Colonic mucosa (tissue), 4 donors: ENCODE measurements around the gene CTIF. TPM values are rescaled to one million over a fixed set of nuclear protein-coding genes. Genes with fewer than 3 reads are reported as not detected.

Experiments used
- DNase-seq: peaks from one replicate; pipeline ENCODE4 v3.0.0-alpha.2; 2020
- H3K27ac ChIP-seq: fragments of 200-600 bp; one replicate; pipeline ENCODE4 v1.8.0; 2021
- H3K27me3 ChIP-seq: fragments of 200-600 bp; one replicate; pipeline ENCODE4 v1.8.0; 2021
- H3K36me3 ChIP-seq: fragments of 200-600 bp; one replicate; pipeline ENCODE4 v1.8.0; 2021
- H3K4me1 ChIP-seq: fragments of 200-600 bp; one replicate; pipeline ENCODE4 v1.8.0; 2021; ENCODE audit warnings: mild to moderate bottlenecking
- H3K4me3 ChIP-seq: fragments of 200-600 bp; one replicate; pipeline ENCODE4 v1.8.0; 2021
- H3K9ac ChIP-seq, 2 donors: one replicate each; pipeline ENCODE4 v1.7.0; 2013; ENCODE audit warnings: control low read depth in 2 of 2, low read depth in 2 of 2, low read length in 2 of 2
- H3K9me3 ChIP-seq: fragments of 200-600 bp; one replicate; pipeline ENCODE4 v1.8.0; 2021
- intact Hi-C: fragments of 100-400 bp; cut with DNase I; formaldehyde crosslinking; loops from one replicate; pipeline ENCODE4 v1.14.1; 2022
- total RNA-seq, 2 donors: library from RNA; stranded (reverse); fragmentation: NEBNext Ultra II Directional in 1 of 2; extraction: Animal tissue kit (Norgen Biotek cat#: 25700) in 1 of 2; gene quantifications; one replicate each; pipeline ENCODE4 v1.2.1, GENCODE V29; 2021
- TF ChIP-seq, protein P1 (sequence below): fragments of 200-600 bp; IDR thresholded peaks from one replicate; pipeline ENCODE4 v1.8.0; 2022; ENCODE audit warnings: antibody characterized with exemption, mild to moderate bottlenecking
- donor health status: healthy.
- donor health status: DM: no; HTN: no; CAD: no.
- donor health status: DM: no; HTN: no; CAD: no.

CTIF gene
- total RNA-seq, 2 donors from 2014 or later, result 13.0 to 16.7 TPM

DNA sequence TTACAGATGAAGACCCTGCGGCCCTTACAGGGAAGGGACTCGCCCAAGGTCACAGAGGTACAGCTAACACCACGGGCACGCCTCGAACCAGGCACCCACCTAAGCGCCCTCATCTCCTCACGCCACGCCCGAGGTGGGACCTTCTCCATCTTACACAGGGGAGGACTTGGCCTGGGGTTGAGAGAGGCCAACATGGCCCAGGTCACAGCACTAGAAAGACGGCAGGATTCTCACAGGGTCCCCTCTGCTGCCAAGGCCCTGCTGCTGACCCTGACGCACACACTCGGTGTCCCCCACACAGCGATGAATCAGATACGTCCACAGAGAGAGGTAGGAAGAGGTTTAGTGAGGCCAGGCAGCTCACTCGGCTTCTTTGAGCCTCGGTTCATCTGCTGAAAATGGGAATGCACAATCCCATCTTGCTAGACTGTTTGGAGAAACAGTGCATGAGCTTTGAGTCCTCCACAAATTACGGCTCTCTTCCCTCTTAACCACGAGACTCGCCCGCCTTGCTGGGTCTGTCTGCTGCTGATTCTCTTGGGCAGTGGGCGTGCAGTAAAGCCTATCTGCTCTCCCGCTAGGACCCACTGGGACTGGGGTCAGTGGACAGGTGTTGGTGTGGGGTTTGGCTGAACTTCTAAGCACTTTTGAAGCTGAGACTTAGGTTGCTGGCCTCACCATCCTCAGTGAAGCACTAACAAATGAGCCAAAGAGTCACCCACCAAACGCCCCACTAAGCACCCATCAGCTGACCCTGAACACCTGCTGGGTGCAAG is 332.7 kb downstream of the CTIF start:
- no peak for DNase-seq
- no peaks in the 10 kb centered on the region for H3K4me1 ChIP-seq
- TF ChIP-seq, protein P1, sequence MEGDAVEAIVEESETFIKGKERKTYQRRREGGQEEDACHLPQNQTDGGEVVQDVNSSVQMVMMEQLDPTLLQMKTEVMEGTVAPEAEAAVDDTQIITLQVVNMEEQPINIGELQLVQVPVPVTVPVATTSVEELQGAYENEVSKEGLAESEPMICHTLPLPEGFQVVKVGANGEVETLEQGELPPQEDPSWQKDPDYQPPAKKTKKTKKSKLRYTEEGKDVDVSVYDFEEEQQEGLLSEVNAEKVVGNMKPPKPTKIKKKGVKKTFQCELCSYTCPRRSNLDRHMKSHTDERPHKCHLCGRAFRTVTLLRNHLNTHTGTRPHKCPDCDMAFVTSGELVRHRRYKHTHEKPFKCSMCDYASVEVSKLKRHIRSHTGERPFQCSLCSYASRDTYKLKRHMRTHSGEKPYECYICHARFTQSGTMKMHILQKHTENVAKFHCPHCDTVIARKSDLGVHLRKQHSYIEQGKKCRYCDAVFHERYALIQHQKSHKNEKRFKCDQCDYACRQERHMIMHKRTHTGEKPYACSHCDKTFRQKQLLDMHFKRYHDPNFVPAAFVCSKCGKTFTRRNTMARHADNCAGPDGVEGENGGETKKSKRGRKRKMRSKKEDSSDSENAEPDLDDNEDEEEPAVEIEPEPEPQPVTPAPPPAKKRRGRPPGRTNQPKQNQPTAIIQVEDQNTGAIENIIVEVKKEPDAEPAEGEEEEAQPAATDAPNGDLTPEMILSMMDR, result no peak

DNA sequence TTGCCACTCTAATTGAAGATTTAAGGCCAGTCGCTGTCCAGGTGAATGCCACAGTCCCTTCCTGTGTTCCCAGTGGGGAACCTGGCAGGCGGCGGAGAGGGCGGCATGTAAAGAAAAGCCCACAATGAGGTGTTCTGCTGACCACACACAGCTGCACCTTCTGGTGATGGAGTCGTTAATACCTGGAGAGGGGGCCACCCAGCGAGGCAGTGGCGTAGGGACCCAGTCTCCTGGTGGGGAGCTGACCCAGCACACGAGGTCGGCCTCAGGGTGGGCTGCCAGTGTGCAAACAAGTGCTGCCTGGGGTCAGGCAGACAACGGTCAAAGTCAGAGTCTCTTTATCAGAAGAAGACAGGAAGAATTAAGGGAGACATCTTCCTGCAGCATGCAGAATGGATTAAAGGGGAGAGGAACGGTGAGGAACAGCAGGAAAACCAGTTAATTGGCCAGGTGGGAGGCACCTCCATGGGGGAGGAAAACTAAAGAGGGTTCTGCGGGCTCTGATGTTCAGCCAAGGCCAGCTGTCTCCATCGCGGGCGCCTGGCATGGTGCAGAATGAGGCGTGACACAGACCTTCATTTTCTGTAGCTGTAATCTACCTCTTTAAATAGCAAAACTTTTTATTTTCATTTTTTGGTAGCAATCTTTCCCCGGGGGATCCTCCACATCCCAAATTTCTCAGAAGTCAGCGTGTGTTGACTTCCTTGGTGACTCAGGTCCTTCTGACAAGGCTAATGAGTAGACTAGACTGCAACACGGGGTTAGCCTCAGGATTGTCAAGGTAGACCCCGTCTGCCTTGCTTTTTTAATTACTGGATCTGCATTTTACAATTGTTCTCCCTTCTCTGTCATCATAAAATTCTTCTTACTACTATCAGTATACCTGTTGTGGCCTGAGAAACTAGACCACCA is 333.7 kb downstream of the CTIF start:
- Histone ChIP-seq H3K9ac (no peak overlapping the region), H3K4me1 (no peaks in the 10 kb centered on the region), H3K27me3 (no peaks in the 10 kb centered on the region), H3K27ac (no peak overlapping the region), H3K9me3 (no peaks in the 10 kb centered on the region), H3K4me3 (no peak overlapping the region), H3K36me3 (no peaks in the 10 kb centered on the region)
- DNase-seq, result no peak
- intact Hi-C loops, result no loop called here
- TF ChIP-seq, protein P1, result no peak

More for the DNA sequence above, 332.7 kb downstream of the CTIF start:
- Histone ChIP-seq H3K27me3 (no peaks in the 10 kb centered on the region), H3K9ac (no peak overlapping the region), H3K9me3 (no peaks in the 10 kb centered on the region), H3K36me3 (no peaks in the 10 kb centered on the region), H3K4me3 (no peak overlapping the region), H3K27ac (no peak overlapping the region)
- intact Hi-C loops, result no loop called here

DNA sequence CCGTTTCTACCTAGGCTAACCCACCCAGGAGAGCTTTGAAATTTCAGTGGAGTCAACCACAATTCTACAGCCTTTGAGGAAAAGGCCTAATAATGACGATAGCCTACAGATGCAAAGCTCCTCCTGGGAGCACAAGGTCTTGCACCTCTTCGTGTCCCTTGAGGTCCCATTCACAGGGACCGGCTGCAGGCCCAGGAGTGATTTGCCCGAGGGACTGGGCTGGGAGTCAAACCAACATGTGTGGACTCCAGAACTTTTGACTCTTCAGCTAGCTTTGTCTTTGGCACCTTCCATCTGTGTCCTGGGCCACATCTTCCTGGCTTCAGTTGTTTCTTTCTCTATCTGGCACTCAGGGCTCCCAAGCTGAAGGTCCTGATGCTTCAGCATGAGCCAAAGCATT is 335.4 kb downstream of the CTIF start:
- Histone ChIP-seq H3K9me3 (no peaks in the 10 kb centered on the region), H3K9ac (no peak overlapping the region), H3K27ac (no peak overlapping the region), H3K4me1 (no peaks in the 10 kb centered on the region), H3K4me3 (no peak overlapping the region), H3K27me3 (no peaks in the 10 kb centered on the region), H3K36me3 (no peaks in the 10 kb centered on the region)
- TF ChIP-seq, protein P1, result no peak
- DNase-seq, result no peak
- intact Hi-C loops, result no loop called here

DNA sequence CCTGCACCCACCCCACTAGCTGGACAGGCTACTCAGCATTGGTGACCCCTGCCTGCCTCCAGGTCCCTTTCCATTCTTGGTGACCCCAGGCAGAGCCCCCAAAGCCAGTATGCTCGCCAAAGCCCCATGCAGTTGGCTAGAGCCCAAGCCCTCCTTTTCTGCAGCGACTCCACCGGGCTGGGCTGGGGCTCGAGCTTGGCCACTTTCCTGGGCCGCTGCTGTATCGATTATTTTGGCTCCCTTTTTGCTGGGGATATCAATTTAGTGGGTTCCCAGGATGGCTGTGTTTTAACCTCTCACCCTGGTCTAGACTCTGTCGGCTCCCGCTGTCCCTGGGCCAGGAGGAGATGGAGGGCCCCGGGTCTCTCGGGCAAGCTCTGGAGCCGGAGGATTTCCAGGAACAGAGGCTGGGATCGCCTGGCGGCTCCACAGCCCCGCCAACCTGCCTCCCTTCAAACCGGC is 335.9 kb downstream of the CTIF start:
- no peak overlapping the region for H3K9ac ChIP-seq
- no peaks in the 10 kb centered on the region for H3K27me3 ChIP-seq
- no peak overlapping the region for H3K4me3 ChIP-seq
- no peaks in the 10 kb centered on the region for H3K36me3 ChIP-seq
- no peak overlapping the region for H3K27ac ChIP-seq
- intact Hi-C loops, result no loop called here
- H3K9me3 ChIP-seq, result no peaks in the 10 kb centered on the region
- no peak for DNase-seq
- no peaks in the 10 kb centered on the region for H3K4me1 ChIP-seq
- TF ChIP-seq, protein P1, result no peak

DNA sequence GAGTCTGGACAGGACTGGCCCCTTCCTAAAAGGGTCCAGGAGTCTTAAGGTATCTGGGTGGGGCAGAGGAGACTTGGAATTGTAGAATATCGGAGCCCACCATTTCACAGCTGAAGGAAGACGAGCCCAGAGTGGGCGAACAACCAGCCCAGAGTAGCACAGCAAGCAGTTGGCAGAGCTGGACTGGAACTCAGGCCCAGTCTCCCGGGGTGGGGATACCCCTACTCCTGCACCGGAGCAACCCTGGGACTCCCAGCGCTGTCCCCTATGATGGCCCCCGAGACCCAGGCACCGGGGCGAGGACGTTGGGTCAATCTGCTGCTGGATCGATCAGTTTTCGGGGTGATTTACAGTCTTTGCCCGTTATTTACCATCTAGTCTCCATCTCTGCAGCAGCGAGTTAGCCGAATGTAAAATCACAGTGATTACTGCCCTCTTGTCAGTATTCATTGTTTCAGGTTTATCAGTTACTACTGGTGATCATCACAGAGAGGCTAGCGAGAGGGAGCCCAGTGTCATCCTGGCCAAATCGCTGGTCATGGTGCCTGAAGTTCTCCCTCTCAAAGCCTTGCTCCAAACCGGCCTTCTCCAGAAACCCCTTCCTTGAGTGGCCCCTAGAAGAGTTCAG is 336.6 kb downstream of the CTIF start:
- H3K27ac ChIP-seq, result no peak overlapping the region
- no peak for DNase-seq
- no peaks in the 10 kb centered on the region for H3K4me1 ChIP-seq
- TF ChIP-seq, protein P1, result no peak
- H3K27me3 ChIP-seq, result no peaks in the 10 kb centered on the region
- intact Hi-C loops, result no loop called here
- no peak overlapping the region for H3K9ac ChIP-seq
- no peak overlapping the region for H3K4me3 ChIP-seq
- H3K9me3 ChIP-seq, result no peaks in the 10 kb centered on the region
- no peaks in the 10 kb centered on the region for H3K36me3 ChIP-seq
